Retinal pigment epithelial cell (primary cell): ENCODE data around the gene ACACB.
"Not testable (repeated sequence)": the region's sequence is repeated elsewhere in the genome, so short reads cannot be mapped to it uniquely, and the experiment has no call there.

Experiments used
- DNase-seq: peaks from one replicate; pipeline ENCODE4 v3.0.0-alpha.2; 2010; ENCODE audit warnings: low read depth
- H3K4me3 ChIP-seq: 2 replicates; pipeline ENCODE4 v1.5.1; 2011; ENCODE audit warnings: mild to moderate bottlenecking, low read length, control low read depth, moderate library complexity
- TF ChIP-seq, protein P1 (sequence below): conservative IDR thresholded peaks from 2 replicates; pipeline ENCODE4 v1.5.1; 2011; ENCODE audit warnings: low read depth, low read length, control low read depth, inconsistent platforms

Gene ACACB

DNA sequence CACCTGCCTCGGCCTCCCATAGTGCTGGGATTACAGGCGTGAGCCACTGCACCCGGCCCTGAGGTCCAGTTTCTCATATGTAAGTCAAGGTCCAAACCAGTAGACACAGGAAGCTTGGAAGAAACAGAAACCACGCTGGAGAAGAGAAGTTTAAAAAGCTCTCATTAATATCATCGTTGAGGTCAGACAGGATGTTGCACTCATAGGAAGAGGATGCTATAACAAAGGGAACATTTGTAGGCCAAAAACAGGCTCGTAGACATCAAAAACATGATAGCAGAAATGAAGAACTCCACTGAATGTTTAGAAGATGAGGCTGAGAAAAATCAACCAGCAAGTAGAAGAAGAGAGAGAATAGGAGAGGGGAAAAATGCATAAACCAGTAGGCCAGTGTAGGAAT lies 46.8 kb downstream of the ACACB start:
- DNase-seq, result no peak
- TF ChIP-seq, protein P1, sequence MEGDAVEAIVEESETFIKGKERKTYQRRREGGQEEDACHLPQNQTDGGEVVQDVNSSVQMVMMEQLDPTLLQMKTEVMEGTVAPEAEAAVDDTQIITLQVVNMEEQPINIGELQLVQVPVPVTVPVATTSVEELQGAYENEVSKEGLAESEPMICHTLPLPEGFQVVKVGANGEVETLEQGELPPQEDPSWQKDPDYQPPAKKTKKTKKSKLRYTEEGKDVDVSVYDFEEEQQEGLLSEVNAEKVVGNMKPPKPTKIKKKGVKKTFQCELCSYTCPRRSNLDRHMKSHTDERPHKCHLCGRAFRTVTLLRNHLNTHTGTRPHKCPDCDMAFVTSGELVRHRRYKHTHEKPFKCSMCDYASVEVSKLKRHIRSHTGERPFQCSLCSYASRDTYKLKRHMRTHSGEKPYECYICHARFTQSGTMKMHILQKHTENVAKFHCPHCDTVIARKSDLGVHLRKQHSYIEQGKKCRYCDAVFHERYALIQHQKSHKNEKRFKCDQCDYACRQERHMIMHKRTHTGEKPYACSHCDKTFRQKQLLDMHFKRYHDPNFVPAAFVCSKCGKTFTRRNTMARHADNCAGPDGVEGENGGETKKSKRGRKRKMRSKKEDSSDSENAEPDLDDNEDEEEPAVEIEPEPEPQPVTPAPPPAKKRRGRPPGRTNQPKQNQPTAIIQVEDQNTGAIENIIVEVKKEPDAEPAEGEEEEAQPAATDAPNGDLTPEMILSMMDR, result no peak
- H3K4me3 ChIP-seq, result no peak overlapping the region

DNA sequence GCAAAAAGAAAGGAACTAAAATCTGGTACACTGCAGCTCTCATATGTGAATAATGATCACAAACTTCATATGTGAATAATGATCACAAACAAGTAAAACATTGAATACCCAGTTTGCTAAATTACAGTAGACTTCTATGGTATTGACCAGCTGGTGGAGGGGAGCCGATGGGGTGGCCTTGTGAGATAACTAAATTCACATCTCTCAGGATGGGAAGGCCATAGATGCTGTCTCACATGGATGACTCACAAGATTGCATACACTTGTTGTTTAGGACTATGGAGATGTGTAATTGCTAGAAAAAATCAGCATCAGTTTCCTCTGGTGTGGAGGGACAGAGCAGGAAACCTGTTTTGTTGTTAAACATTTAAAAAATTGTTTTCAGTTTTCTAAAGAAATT lies 49.2 kb downstream of the ACACB start:
- no peak for DNase-seq

DNA sequence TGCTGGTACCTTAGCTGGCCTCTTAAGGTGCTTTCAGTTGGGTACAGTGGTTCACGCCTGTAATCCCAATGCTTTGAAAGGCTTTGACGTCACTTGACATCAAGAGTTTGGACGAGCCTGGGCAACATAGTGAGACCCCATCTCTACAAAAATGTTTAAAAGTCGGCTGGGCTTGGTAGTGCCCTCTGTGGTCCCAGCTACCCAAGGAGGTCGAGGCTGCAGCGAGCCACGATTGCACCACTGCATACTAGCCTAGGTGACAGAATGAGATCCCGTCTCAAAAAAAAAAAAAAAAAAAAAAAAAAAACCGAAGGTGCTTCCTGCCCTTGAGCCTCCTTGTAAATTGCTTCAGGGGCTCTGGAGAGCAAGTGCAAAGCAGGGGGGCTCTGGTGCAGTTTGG lies 50.0 kb downstream of the ACACB start:
- TF ChIP-seq, protein P1, result no peak
- DNase-seq, result no peak
- H3K4me3 ChIP-seq, result no peak overlapping the region

More for the DNA sequence above, 49.2 kb downstream of the ACACB start:
- no peak overlapping the region for H3K4me3 ChIP-seq
- TF ChIP-seq, protein P1, result no peak

DNA sequence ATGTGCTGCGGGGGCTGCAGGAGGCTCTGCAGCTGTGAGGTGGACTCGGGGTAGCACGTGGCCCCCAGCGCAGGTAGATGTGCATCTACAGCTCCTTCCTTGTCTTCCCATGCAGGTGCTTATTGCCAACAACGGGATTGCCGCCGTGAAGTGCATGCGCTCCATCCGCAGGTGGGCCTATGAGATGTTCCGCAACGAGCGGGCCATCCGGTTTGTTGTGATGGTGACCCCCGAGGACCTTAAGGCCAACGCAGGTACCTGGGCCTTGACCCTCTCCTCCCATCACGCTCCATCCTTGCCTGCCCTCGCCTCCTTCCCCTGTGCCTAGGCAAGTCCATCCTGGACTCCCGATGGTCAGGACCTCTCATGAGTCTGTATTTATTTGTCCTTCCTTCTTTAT lies 51.4 kb downstream of the ACACB start:
- no peak overlapping the region for H3K4me3 ChIP-seq
- TF ChIP-seq, protein P1, result no peak
- no peak for DNase-seq

DNA sequence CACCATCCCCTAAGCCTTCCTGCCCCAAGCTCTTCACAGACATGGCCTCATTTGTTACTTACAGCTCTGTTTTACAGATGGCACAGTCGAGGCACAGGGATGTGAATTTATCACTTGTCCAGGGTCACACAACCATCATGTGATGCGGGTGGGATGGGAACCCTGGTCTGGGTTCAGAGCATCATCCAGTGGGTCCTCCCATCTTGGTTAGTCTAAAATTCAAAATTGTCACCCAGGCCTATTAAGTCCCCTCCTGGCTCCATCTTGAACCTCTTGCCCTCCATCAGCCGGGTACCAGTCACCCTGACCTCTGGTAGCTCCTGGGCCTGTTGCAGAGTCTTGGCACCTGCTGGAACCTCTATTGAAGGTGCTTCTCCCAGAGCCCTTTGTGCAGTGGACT lies 52.9 kb downstream of the ACACB start:
- no peak for DNase-seq
- H3K4me3 ChIP-seq, result no peak overlapping the region
- TF ChIP-seq, protein P1, result no peak

DNA sequence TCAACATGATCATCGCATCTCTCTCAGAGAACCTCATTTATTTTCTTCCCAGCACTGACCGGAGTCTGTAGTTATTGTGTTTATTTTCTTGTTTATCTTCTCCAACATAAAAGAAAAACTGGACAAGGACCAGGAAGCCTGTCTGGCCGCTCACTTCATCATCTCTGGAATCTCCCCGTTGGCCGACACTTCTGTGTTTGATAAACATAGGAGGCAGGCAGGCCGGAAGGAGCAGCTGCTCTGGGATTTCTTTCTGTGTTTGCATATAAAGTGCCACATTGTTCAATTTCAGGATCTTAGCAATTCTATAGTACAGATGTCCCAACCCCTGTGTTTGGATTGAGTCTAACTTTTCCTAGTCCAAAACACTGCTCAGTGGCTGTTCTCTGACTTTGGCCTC lies 53.3 kb downstream of the ACACB start:
- H3K4me3 ChIP-seq, result no peak overlapping the region
- TF ChIP-seq, protein P1, result no peak
- no peak for DNase-seq

DNA sequence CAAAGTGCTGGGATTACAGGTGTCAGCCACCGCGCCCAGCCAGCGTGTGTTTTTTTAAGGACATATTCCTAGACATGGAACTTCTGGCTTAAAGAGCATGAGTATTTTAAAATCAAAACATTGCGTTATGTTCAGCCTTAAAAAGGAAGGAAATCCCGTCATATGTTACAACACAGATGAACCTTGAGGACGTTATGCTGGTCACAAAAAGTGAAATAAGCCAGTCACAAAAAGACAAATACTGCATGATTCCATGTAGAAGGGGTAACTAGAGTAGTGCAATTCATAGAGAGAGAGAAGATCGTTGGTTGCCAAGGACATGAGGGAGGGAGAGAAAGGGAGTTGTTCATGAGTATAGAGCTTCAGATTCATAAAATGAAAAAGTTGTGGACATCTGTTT lies 53.9 kb downstream of the ACACB start:
- TF ChIP-seq, protein P1, result no peak
- no peak for DNase-seq
- H3K4me3 ChIP-seq, result no peak overlapping the region

DNA sequence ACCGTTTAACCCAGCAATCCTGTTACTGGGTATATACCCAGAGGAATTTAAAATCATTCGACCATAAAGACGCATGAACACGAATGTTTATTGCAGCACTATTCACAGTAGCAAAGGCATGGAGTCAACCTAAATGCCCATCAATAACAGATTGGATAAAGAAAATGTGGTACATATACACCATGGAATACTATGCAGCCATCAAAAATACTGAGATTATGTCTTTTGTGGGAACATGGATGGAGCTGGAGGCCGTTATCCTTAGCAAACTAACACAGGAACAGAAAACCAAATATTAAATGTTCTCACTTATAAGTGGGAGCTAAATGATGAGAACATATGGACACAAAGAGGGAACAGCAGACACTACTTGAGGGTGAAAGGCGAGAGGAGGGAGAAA lies 56.4 kb downstream of the ACACB start:
- not testable (repeated sequence) for H3K4me3 ChIP-seq, DNase-seq
